ENCODE results near the gene NEURL4.

Gene NEURL4

GRCh38 chr17:7279448-7279847 is 49.7 kb downstream of the NEURL4 start:
- DNase-seq (ENCODE audit: low read depth in 2 of 2) = no peak

- DNase-seq (ENCODE audit: low read depth in 2 of 2) = no peak
Observed at GRCh38 chr17:7266784-7267183, 62.4 kb downstream of the NEURL4 start.

All from stimulated activated CD8-positive, alpha-beta memory T cell treated with anti-CD3 and anti-CD28 coated beads, Interleukin-2, amount 100 ng/mL, for 1 hour (primary cell).